HepG2 (cell line): ENCODE results near the gene SMAP2. TPM values are rescaled to one million over a fixed set of nuclear protein-coding genes. Genes with fewer than 3 reads are reported as not detected.

ENCODE experiments used
- ATAC-seq: fragments of 200-7000 bp; cut with Tn5 transposase; 3 replicates; pipeline ENCODE4 v1.9.1; 2020; ENCODE audit warnings: mild to moderate bottlenecking, moderate library complexity
- BruUV-seq: library from RNA; stranded (reverse); fragments of 400-500 nt; replicated peaks from 2 replicates; lab custom pipeline; 2021; lab: Mats Ljungman, UMichigan
- CTCF ChIA-PET: fragments of 300-600 bp; formaldehyde crosslinking; extraction: SDS; loops from one replicate; lab custom pipeline; 2021; ENCODE audit warnings: low total read pairs, inconsistent platforms, low intra/inter-chr PET ratio; lab: Yijun Ruan, JAX
- POLR2A ChIA-PET: fragments of 350-600 bp; sonication (Branson Sonifier 250); formaldehyde crosslinking; loops from one replicate; lab custom pipeline; 2020; ENCODE audit warnings: antibody characterized with exemption, inconsistent platforms; lab: Yijun Ruan, JAX
- DNase-seq: peaks from one replicate; pipeline ENCODE4 v3.0.0-alpha.2; 2015; ENCODE audit warnings: low spot score
- FAIRE-seq: peaks from 3 replicates; lab custom pipeline; 2011; peaks lifted over from hg19 to GRCh38; lab: Jason Lieb, UNC
- H2AFZ ChIP-seq: one replicate; pipeline ENCODE4 v1.6.1; 2011; ENCODE audit warnings: low read length, inconsistent platforms
- H3K27ac ChIP-seq: fragments of 300-600 bp; 3 replicates; pipeline ENCODE4 v1.8.0; 2011; ENCODE audit warnings: mixed run types, mild to moderate bottlenecking, mixed read lengths, low read length, inconsistent platforms; ENCODE audit not compliant: insufficient read depth; ENCODE audit errors: extremely low read length
- H3K27me3 ChIP-seq, 2 experiments: fragments of 200-600 bp in 1 of 2; 2 replicates in 1 of 2; 3 replicates in 1 of 2; pipeline versions ENCODE4 v1.6.0 to v1.8.0; 2011; ENCODE audit warnings: low read length in 2 of 2, mild to moderate bottlenecking in 2 of 2, moderate library complexity in 2 of 2, inconsistent platforms in 1 of 2; ENCODE audit not compliant: insufficient read depth in 2 of 2, control insufficient read depth in 1 of 2
- H3K36me3 ChIP-seq, 2 experiments: fragments of 200-600 bp in 1 of 2; replicated peaks in 1 of 2; 2 replicates in 1 of 2; 3 replicates in 1 of 2; pipeline versions ENCODE4 v1.5.1 to v1.8.0; 2011; ENCODE audit warnings: low read length in 2 of 2, inconsistent platforms in 1 of 2; ENCODE audit not compliant: insufficient read depth in 2 of 2, control insufficient read depth in 1 of 2
- H3K4me1 ChIP-seq: 2 replicates; pipeline ENCODE4 v1.5.1; 2012; ENCODE audit warnings: low read length, inconsistent platforms; ENCODE audit not compliant: insufficient read depth
- H3K4me2 ChIP-seq: 2 replicates; pipeline ENCODE4 v1.6.0; 2011; ENCODE audit warnings: low read depth, low read length, inconsistent platforms
- H3K4me3 ChIP-seq, 3 experiments: fragments of 200-600 bp in 1 of 3; sonication (generic), shearing (Covaris generic) in 1 of 3; replicated peaks in 1 of 3; 2 replicates each; pipeline ENCODE4 v1.5.1; 2011 to 2016; ENCODE audit warnings: low read length in 3 of 3, inconsistent platforms in 2 of 3, low read depth in 2 of 3, mild to moderate bottlenecking in 2 of 3, control low read depth in 1 of 3, mixed read lengths in 1 of 3; ENCODE audit not compliant: insufficient read depth in 1 of 3
- H3K79me2 ChIP-seq: one replicate; pipeline ENCODE4 v1.6.1; 2011; ENCODE audit warnings: low read length, inconsistent platforms; ENCODE audit not compliant: insufficient read depth
- H3K9ac ChIP-seq: 2 replicates; pipeline ENCODE4 v1.6.0; 2011; ENCODE audit warnings: mild to moderate bottlenecking, low read depth, low read length, inconsistent platforms; ENCODE audit not compliant: insufficient read depth
- H3K9me3 ChIP-seq: 2 replicates; pipeline ENCODE4 v1.5.1; 2012; ENCODE audit warnings: mild to moderate bottlenecking, low read length
- H4K20me1 ChIP-seq: 2 replicates; pipeline ENCODE4 v1.6.0; 2011; ENCODE audit warnings: inconsistent platforms, mild to moderate bottlenecking, low read length, moderate library complexity; ENCODE audit not compliant: insufficient read depth
- FOXP1 ChIP-seq, 2 experiments: fragments of 450-650 bp in 1 of 2; IDR thresholded peaks; 2 replicates each; pipeline ENCODE4 v1.6.1; 2017 to 2018; ENCODE audit warnings: antibody characterized with exemption in 1 of 2
- GATAD2A ChIP-seq: IDR thresholded peaks from 2 replicates; pipeline ENCODE4 v1.6.1; 2016
- HDAC1 ChIP-seq: sonication (generic); formaldehyde crosslinking; IDR thresholded peaks from 2 replicates; pipeline ENCODE4 v1.5.1; 2020; ENCODE audit warnings: mild to moderate bottlenecking, missing genetic modification reagents
- IKZF4 ChIP-seq: sonication (generic); formaldehyde crosslinking; IDR thresholded peaks from 2 replicates; pipeline ENCODE4 v1.5.1; 2020; ENCODE audit warnings: borderline replicate concordance, mild to moderate bottlenecking, low read depth, missing genetic modification reagents; ENCODE audit errors: not compliant biosample characterization
- RAD21 ChIP-seq: fragments of 450-650 bp; formaldehyde crosslinking; IDR thresholded peaks from 2 replicates; pipeline ENCODE4 v1.5.0; 2020; ENCODE audit warnings: mild to moderate bottlenecking
- REPIN1 ChIP-seq: sonication (generic); formaldehyde crosslinking; IDR thresholded peaks from 2 replicates; pipeline ENCODE4 v1.8.0; 2022; ENCODE audit warnings: missing genetic modification reagents, low read depth, mild to moderate bottlenecking, borderline replicate concordance
- RFX1 ChIP-seq: fragments of 450-650 bp; IDR thresholded peaks from 2 replicates; pipeline ENCODE4 v1.6.1; 2017
- SAFB2 ChIP-seq: sonication (generic); formaldehyde crosslinking; IDR thresholded peaks from 2 replicates; pipeline ENCODE4 v1.5.1; 2020; ENCODE audit warnings: missing genetic modification reagents, low read depth, mild to moderate bottlenecking, borderline replicate concordance
- SP4 ChIP-seq: sonication (generic); formaldehyde crosslinking; IDR thresholded peaks from 2 replicates; pipeline ENCODE4 v1.8.1; 2023; ENCODE audit warnings: mild to moderate bottlenecking, missing genetic modification reagents
- STAT6 ChIP-seq: sonication (generic); formaldehyde crosslinking; IDR thresholded peaks from 2 replicates; pipeline ENCODE4 v1.4.0; 2020; ENCODE audit warnings: missing genetic modification reagents, mild to moderate bottlenecking, borderline replicate concordance
- ZC3H4 ChIP-seq: sonication (generic); formaldehyde crosslinking; IDR thresholded peaks from 2 replicates; pipeline ENCODE4 v1.4.0; 2020; ENCODE audit warnings: missing genetic modification reagents, borderline replicate concordance
- ZFX ChIP-seq: sonication (generic); formaldehyde crosslinking; IDR thresholded peaks from 2 replicates; pipeline ENCODE4 v1.4.0; 2020; ENCODE audit warnings: mild to moderate bottlenecking, low read depth, missing genetic modification reagents, moderate library complexity
- ZNF296 ChIP-seq: sonication (generic); formaldehyde crosslinking; conservative IDR thresholded peaks from 2 replicates; pipeline ENCODE4 v1.5.0; 2020; ENCODE audit warnings: mild to moderate bottlenecking, missing genetic modification reagents
- ZNF460 ChIP-seq: sonication (generic); formaldehyde crosslinking; IDR thresholded peaks from 2 replicates; pipeline ENCODE4 v1.5.1; 2020; ENCODE audit warnings: missing genetic modification reagents, mild to moderate bottlenecking, borderline replicate concordance
- ZNF572 ChIP-seq: sonication (generic); formaldehyde crosslinking; IDR thresholded peaks from 2 replicates; pipeline ENCODE4 v1.5.1; 2020; ENCODE audit warnings: mild to moderate bottlenecking, missing genetic modification reagents
- ZNF784 ChIP-seq: sonication (generic); formaldehyde crosslinking; IDR thresholded peaks from 2 replicates; pipeline ENCODE4 v1.5.1; 2020; ENCODE audit warnings: missing genetic modification reagents, mild to moderate bottlenecking, borderline replicate concordance
- ZSCAN21 ChIP-seq: sonication (generic); formaldehyde crosslinking; IDR thresholded peaks from 2 replicates; pipeline ENCODE4 v1.8.0; 2022; ENCODE audit warnings: mild to moderate bottlenecking, missing genetic modification reagents, moderate library complexity, borderline replicate concordance
- WGBS: methylation state at CpG from one replicate; pipeline ENCODE4 v1.1.6; 2017; ENCODE audit warnings: low lambda C conversion rate; 5-methylcytosine and 5-hydroxymethylcytosine counted together
- in situ Hi-C: cut with HindIII; loops from 2 replicates; pipeline ENCODE4 v1.10.0; 2017; ENCODE audit warnings: low pct_unique_long_range_greater_than_20kb; ENCODE audit not compliant: extremely low pct_ligation_motif_present
- intact Hi-C: fragments of 100-400 bp; cut with micrococcal nuclease; formaldehyde crosslinking; loops from one replicate; pipeline ENCODE4 v1.10.0; 2022; ENCODE audit not compliant: unreplicated experiment
- polyA plus RNA-seq, 8 experiments: library from polyadenylated mRNA; depleted of rRNA in 3 of 8; stranded (reverse) in 7 of 8; unstranded in 1 of 8; fragments of >200 nt; fragmentation: Illumina TruSeq in 4 of 8; extraction: Trizol in 4 of 8; gene quantifications; 2 replicates each; pipeline versions ENCODE4 v1.2.1 to v1.2.3, GENCODE V29; 2011 to 2016; ENCODE audit warnings: low read depth in 4 of 8, missing spikeins in 1 of 8, mixed read lengths in 1 of 8; ENCODE audit not compliant: insufficient read depth in 1 of 8
- total RNA-seq, 5 experiments: library from RNA; depleted of rRNA; stranded (reverse); fragments of >200 nt; fragmentation: Illumina TruSeq; extraction: Trizol; gene quantifications; 2 replicates each; pipeline ENCODE4 v1.2.3, GENCODE V29; 2016; ENCODE audit warnings: low read depth in 1 of 5
- TF ChIP-seq, protein P1 (sequence below): sonication (generic); formaldehyde crosslinking; IDR thresholded peaks from 2 replicates; pipeline ENCODE4 v1.5.0; 2020; ENCODE audit warnings: mild to moderate bottlenecking, missing genetic modification reagents, moderate library complexity

The SMAP2 gene
- total and polyA plus RNA-seq, 2 of the 13 experiments (the other 11 are each of a cell fraction or from before 2014, with no cell fraction given): 19.0 to 22.3 TPM

GRCh38 chr1:40404670-40405462 lies 31.3 kb downstream of the SMAP2 start:
- BruUV-seq: no TSS peak
- peaks cover 18% of the 10 kb centered on the region for H3K4me1 ChIP-seq
- H3K27ac ChIP-seq: no peak overlapping the region
- no peak overlapping the region for H2AFZ ChIP-seq
- peaks cover 2 to 24% of the 10 kb centered on the region in 2 experiments; a peak in 4 of 5 replicates for H3K36me3 ChIP-seq
- no peak overlapping the region for H3K4me3 ChIP-seq
- DNase-seq (peak; percentile 60), ATAC-seq (peak; percentile 48; the same call in 1 of the 3 replicates), FAIRE-seq (no peak)
- H3K9ac ChIP-seq: no peak overlapping the region
- peaks cover 41% of the 10 kb centered on the region for H3K79me2 ChIP-seq
- POLR2A ChIA-PET: interaction anchor here (0.7 to 1.4 kb wide), 4 partner anchors 31 to 89 kb away, joined by 3 to 4 read pairs (median 4); partner anchors contain the start of genes COL9A2 and SMAP2
- no peak overlapping the region for H3K4me2 ChIP-seq
- CTCF ChIA-PET: interaction anchor here (1.3 to 2.1 kb wide), 4 partner anchors 66 to 261 kb away, joined by 4 to 11 read pairs (median 6); no protein-coding TSS in a partner anchor
- no peaks in the 10 kb centered on the region for H4K20me1 ChIP-seq
- no peaks in the 10 kb centered on the region for H3K9me3 ChIP-seq
- intact Hi-C loops (loop anchor here (1.0 to 10.0 kb wide), 3 partner anchors 61 to 260 kb away; no protein-coding TSS in a partner anchor), in situ Hi-C loops (loop anchor here (5.0 to 10.0 kb wide), 2 partner anchors 68 to 260 kb away; no protein-coding TSS in a partner anchor)
- H3K27me3 ChIP-seq: no peaks in the 10 kb centered on the region
- WGBS: 63% methylated on average over 11 of the region's 11 CpGs
- TF ChIP-seq GATAD2A (CRISPR knock-in tag) (0 out of 2 replicates have a peak, but pooled peaks have one; percentile 14), ZNF296 (CRISPR knock-in tag) (no peak), ZC3H4 (no peak), FOXP1 (IDR thresholded peaks at IDR 0.05) (no peak), FOXP1 (CRISPR knock-in tag; IDR thresholded peaks at IDR 0.05) (no peak), RAD21 (peak; percentile 76), SP4 (CRISPR knock-in tag) (no peak), SAFB2 (no peak), ZNF460 (CRISPR knock-in tag) (no peak), ZNF784 (CRISPR knock-in tag) (no peak), ZSCAN21 (no peak), RFX1 (no peak), HDAC1 (no peak), ZFX (CRISPR knock-in tag) (no peak), ZNF572 (no peak), STAT6 (CRISPR knock-in tag) (no peak), IKZF4 (CRISPR knock-in tag) (no peak), REPIN1 (peak; percentile 35; the same call in 1 of the 2 replicates)
- TF ChIP-seq, protein P1, sequence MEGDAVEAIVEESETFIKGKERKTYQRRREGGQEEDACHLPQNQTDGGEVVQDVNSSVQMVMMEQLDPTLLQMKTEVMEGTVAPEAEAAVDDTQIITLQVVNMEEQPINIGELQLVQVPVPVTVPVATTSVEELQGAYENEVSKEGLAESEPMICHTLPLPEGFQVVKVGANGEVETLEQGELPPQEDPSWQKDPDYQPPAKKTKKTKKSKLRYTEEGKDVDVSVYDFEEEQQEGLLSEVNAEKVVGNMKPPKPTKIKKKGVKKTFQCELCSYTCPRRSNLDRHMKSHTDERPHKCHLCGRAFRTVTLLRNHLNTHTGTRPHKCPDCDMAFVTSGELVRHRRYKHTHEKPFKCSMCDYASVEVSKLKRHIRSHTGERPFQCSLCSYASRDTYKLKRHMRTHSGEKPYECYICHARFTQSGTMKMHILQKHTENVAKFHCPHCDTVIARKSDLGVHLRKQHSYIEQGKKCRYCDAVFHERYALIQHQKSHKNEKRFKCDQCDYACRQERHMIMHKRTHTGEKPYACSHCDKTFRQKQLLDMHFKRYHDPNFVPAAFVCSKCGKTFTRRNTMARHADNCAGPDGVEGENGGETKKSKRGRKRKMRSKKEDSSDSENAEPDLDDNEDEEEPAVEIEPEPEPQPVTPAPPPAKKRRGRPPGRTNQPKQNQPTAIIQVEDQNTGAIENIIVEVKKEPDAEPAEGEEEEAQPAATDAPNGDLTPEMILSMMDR (CRISPR knock-in tag): peak; percentile 78
